Activated T-cell treated with anti-CD3 and anti-CD28 coated beads for 48 hours (primary cell): ENCODE results near the gene RALGDS.

Experiments used
- DNase-seq: peaks from one replicate; pipeline ENCODE4 v3.0.0-alpha.2; 2020; ENCODE audit warnings: low read depth

The RALGDS gene

DNA sequence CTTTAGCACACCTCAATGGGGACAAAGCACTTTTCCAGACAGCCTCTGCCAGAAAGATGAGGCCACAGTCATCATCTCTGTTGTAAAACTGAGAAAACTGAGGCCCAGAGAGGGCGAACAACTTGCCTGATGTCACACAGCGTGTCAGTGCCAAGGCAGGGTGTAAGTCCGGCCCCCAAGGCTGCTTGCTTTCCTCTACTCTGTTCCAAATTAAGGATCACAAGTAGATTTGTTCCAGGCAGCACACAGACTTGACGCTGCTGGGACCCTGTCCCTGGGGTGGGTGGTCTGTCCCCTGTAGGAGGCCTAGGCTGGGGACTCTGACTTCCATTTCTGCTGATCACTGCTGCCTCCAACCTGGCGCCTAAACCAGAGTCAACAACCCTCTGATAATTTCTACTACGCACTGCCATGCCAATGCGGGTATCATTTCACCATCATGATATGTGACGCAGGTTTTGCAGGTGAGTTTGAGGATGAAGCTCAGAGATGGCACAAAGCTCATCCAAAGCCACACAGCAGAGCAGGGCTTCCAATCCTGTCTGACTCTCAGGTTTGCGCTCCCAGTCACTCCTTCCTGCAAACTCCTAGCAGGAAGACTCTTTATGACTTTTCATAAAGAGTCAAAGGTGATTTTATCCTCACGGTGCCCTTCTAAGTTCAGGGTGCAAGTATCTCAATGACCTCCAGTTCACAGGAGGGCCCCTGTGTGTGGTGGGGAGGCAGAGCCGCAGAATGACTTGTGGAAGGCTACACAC lies 13.5 kb upstream of the RALGDS start:
- DNase-seq, result no peak

DNA sequence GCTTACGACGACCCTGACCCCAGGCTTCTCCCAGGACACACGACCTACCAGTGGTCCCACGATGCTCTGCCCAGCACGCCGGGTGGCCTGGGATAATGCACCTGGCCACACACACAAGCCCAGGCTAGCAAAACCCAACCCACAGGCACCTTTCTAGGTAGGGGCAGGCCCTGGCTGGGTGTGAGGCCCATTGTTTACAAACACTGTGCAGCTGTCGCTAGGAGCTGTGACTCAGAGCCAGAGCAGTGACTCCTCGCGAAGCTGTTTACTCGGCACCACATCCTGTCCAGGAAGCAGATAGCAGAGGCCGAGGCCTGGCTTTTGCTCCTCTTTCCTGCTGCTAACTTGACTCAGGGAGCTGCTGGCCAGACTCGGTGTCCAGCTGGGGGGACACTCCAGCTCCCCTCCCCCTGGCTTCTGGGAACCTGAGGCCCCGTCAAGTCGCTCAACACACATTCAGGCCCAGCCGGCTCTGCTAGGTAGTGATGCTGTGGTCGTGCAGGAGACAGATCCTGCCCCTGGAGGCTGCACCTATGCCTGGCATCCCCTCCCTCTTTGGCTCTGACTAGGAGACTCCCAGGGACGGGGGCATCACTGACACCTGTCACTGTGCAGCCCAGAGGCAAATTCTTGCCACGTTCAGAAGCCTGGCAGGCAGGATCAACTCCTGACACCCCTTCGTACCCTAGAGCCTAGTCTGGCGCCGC lies 12.8 kb upstream of the RALGDS start:
- peak; percentile 80 for DNase-seq

DNA sequence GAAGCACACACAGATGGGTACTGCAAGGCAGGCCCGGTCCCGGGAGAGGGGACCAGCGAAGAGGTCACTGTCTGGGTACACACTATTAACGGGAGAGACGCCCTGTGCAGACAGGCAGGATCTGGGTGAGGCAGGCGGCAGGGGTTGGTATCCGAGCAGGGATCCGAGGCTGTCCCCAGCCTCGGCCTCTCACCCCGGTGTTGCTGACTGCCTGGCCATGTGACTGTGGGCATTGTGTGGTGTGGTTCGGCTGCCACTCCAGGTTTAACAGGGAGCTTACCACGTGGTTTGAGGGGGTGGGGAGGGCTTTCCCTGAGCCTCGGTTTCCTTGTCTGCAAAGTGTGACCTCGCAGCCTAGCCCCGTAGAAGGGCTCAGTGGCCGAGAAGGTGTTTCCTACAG lies 11.1 kb upstream of the RALGDS start:
- no peak for DNase-seq

DNA sequence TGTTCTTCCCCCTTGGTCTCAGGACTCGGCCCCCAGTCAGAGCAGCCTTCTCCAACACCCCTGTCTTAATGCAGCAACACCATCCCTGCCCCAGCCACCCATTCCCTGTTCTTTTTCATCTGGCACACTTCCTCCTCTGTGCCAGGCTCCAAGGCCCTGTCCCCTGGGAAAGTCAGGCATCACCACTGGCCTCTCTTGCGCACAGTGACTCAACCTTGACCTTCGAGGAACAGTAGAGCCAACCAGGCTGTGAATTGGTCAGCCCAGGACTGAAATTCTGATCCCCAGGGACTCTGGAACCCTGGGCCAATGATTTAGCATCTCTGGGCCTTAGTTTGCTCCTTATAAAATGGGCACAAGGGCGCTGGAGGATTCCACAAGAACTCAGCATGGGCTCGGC lies 10.5 kb upstream of the RALGDS start:
- DNase-seq, result no peak

DNA sequence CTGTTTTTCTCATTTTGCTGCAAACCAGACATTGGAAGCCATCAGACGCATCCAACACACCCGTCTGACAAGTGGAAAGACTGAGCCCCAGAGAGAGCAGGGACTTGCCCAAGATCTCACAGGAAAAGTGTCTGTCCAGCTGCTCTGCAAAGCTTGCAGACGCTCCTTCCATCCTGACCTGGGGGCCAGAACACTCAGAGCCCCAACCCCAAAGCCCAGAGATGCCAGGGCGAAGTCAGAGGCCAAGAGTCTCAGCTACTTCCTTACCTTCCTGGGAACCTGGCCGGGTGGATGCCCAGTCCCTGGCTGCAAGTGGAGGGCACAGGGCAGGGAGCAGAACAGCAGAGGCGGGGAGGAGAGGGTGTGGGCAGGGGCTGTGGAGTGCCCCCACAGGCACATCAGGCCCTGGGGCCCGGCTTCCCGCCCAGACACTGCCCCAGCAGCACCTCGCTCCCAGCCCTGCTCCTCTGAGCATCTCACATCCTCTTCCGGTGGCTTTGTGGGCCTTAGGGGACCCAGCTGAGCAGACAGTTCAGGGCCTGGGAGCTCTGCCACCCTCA lies 9.7 kb upstream of the RALGDS start:
- no peak for DNase-seq

DNA sequence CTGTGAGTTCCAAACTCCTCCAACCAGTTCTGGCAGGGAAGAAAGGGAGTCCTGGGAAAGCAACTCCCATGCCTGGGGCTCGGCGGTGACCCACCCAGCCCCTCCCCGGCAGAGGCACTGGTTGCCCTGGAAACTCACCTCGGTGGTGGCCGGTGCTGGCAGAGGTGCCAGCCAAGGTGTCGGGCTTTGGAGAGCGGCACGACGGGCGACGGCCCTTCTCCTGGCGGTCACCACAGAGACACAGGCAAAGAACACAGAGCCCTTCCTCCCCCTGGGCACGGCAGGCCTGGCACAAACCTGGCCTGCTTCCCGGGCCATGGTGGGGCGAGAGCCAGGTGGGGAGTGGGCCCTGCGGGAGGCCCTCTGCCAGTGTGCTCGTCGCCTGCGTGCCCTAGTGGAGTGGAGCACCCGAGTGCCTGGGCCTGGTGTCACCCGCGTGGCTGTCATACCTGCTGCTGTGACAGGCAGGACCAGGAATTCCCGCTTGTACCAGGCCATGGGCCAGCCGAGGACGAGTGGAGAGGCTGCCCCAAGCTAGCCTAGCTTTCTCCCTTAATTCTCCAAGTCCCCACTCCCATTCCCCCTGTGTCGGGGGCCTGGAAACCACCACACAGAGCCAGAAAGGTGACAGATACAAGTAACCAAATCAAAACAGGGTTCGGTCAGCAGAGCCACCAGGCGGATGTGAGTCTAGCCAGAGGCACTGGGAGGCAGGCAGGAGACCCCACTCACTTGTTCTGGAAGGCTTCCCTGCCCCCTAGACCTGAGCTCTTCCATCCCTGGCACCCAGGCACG lies 8.2 kb upstream of the RALGDS start:
- no peak for DNase-seq

DNA sequence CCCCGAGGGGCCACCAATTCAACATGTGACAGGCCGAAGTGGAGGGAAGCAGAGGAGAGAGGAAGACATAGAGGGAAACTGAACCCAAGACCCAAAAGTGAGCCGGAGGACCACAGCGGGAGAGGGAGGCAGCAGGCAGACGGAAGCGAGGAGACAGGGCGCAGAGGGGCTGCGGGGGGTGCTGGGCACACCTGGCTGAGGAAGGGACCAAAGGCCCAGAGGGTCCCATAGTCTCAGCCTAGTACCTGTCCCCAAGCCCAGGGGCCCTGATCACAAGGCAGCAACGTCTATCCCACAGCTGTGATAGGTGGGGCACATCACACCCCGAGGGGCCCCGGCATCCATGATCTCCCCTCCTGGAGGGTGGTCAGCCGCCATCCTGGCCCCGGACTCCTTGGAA lies 7.1 kb upstream of the RALGDS start:
- no peak for DNase-seq

DNA sequence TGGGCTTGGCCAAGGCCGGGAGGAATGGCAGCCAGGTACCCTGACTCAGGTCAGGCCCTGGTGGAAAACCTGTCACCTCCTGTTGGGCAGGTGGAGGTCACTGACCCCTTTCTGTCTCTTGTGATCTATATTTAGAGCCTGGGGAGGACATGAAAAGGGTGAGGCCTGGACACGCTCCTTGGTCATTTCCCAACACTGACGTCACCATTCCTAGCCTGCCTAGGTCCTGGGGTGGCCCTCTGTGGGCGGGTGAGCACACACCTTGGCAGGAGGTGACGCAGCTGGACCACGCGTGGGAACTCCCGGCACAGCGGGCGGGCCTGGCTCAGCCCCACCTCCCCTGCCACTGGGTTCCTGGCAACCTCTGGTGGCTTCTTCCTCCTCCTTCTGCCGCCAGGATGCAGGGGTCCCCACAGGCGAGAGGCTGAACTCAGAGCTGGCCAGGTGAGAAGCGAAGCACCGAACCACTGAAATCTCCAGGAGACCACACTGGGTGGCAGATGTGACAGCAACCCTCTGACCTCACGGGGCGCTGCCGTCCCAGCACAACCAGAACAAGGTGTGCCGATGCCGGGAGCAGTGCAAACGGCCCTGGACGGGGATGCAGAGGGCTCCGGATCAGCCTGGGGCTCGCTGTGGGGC lies 6.4 kb upstream of the RALGDS start:
- no peak for DNase-seq

DNA sequence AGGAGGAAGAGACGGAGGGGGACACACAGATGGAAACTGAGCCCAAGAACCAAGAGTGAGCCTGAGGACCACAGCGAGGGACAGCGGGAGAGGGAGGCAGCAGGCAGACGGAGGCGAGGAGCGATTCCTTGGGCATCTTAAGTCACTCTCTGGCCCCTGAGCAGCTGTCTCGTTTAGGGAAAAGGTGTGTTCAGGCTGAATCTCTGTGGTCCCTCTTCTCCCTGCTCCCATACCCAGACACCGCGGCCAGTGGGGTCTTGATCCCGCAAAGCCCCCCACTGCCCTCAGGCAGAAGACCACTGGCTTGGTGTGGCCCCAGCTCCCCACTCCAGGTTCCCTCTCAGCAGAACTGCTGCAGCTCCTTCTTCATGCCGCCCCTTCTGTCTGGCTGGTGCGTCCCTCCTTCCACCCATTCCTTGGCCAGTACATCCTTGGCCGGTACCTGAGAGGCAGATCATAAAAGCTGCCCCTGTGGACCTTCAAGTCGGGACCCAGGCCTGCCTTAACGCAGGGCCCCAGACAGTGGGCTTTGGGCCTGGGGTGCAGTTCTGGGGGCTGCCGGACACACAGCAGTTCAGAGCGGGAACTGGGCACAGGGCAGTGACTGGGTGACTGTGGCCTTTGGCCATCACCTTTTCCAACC lies 5.8 kb upstream of the RALGDS start:
- DNase-seq, result no peak

DNA sequence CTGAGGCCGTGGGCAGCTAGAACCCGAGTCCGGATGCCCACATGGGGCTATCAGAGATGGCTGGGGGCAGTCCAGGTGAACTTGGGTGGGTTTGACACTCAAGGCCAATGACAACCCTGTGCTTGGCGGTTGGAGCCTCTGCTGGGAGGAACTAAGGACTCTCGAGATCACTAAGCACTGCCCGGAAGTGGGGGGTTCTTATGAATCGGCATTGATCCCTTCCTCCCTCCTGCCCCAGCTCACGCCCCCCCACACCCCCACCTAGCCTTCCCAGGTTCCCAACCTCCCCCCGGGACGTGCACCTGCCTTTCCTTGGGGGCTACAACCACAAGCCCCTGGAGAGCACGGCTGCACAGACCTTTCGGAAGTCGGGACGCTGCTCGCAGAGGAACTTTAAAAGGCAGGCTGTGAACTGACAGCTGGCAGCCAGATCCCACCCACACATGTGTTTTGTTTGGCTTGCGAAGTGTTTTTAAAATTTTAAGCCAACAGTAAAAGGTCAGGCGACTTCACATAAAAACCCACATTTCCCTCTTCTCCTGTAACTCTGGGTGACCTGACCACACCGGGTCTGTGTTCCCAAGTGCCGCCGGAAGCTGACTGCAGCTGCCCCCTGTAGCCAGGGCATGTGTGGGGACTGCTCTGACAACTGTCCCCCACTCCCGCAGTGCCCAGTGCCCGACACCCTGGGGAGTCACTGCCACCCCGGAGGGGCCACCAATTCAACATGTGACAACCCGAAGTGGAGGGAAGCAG lies 5.1 kb upstream of the RALGDS start:
- DNase-seq, result no peak

DNA sequence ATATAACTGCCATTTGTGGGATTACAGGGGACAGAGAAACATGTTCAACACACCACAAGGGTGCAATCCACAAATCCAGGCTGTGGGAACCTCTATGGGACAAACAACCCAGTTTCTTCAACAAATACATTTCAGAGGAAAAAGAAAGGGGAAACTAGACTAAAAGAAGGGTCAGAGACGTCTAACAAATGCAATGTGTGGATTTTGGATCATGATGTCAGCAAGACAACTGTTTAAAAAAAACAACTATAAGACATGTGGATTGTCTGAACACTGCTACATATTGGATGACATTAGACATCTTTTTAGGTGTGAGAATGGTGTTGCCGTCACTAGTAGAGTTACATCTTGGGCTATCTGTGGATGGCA lies 3.9 kb upstream of the RALGDS start:
- DNase-seq, result no peak

DNA sequence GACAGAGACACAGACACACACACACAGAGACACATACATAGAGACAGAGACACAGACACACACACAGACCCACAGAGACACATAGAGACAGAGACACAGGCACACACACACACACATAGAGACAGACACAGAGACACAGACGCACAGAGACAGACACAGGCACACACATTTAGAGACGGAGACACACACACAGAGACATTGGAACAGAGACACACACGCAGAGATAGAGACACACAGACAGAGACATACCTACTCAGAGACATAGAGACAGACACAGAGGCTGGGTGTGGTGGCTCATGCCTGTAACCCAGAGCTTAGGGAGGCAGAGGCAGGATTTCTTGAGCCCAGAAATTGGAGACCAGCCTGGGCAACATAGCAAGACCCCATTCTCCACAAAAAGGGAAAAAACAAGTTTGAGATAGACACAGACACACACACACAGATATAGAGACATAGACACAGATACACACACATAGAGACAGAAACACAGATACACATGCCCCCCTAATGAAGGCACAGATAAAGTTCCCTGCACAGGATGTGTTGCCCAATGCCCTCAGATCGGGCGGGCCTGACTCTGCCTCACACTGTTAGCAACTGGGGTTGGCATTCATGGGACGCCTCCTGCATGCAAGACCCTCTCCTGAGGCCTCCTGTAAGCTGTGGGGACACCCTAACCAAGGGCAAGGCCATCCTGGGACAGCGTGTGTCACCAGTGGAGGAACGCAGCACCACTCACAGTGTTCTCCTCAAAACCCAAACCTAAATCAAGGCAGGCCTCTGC lies 3.3 kb upstream of the RALGDS start:
- DNase-seq, result no peak

DNA sequence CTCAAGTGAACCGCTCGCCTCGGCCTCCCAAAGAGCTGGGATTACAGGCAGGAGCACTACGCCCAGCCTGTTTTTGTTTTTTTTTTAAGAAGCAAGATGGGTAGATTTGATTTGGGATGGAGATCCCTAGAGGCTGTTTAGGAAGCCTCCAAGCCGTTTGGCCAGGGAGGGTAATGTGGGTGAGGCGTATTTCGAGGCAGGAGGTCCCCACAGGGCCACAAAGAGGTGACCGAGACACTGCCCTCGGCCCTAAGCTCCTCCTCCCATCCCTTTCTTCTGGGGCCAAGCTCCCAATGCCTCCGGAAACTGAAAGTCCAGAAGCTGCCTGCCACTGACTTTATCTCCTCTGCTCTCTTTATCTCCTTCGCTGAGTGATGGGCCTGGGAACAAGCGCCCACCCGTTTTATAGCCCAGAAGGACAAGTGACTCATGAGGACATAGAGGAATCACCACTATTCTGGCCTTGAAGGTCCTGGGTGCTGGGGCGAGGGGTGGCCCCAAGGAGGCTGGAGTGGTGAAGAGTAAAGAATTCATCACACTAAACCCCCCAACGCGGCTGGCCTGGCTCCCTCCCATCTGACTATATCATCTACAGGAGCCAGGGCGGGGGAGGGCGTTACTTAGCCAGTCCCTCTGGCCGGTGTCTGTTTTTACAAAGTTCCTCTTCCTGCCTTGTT lies 2.0 kb upstream of the RALGDS start:
- DNase-seq, result no peak

DNA sequence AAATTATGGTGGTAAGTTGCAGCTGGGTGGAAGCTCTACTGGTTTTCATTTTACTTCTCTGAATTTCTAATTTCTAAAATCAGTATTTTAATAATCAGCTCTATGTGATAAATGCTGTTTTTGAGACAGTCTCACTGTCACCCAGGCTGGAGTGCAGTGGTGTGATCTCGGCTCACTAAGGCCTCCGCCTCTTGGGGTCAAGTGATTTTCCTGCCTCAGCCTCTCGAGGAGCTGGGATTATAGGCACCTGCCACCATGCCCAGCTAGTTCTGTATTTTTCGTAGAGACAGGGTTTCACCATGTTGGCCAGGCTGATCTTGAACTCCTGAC lies 1.5 kb upstream of the RALGDS start:
- DNase-seq, result no peak

DNA sequence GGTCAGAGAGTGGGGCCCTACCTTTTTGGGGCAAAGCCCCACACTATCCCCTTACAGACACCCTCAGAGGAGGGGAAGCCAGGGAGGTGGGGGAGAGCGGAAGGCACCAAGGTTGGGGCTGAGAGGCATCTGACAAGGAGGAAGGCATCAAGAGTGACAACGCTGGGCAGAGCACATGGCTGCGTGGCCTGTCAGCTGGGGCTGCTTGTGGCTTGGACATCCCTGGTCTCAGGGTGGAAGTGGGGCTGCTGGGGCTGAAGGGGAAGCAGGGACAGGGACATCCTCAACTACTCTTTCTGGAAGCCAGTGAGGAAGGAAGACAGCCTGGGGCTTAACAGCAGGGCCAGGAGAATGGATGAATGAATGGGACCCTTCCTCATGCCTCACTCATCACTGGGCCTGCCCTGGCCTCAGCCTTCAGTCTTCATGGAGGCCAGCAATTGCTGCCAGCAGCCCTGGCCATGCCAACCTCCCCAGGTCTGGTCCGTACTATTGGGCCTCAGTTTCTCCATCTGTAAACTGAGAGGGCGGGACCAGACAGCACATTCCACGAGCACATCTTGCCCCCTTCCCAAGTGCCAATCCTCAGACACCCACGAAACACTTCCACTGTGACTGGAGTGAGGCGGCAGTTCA lies 993 bp upstream of the RALGDS start:
- no peak for DNase-seq

DNA sequence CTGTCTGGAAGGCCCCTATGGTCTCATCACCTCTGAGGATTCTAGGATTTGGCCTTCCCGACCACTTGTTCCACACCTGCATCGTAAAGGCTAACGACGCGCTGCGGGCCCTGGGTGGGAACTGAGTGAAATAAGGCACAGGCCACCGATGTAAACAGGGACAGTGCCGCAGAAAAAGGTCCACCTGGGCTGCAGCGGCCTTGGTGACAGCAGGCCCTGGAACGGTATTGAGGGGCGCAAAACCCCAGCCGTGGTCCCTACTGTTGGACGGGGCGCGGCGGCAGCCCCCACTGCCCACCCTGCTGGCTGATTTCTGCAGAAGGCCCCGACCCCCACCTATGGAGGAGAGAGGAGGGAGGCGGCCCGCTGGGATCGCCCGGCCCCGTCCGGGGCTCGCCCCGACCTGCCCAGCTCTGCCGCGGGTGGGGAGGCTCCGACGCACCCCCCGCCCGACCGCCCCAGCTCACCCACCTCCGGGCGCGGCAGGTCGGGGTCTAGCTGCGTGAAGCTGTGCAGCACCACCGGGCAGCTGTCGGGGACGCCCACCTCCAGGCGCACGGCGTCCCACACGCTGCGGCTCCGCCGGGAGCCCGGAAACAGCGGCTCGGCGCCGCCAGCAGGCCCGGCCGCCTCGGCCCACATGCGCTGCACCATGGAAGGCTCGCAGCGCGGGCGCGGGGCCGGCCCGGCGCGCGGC lies 391 bp downstream of the RALGDS start:
- DNase-seq, result no peak

DNA sequence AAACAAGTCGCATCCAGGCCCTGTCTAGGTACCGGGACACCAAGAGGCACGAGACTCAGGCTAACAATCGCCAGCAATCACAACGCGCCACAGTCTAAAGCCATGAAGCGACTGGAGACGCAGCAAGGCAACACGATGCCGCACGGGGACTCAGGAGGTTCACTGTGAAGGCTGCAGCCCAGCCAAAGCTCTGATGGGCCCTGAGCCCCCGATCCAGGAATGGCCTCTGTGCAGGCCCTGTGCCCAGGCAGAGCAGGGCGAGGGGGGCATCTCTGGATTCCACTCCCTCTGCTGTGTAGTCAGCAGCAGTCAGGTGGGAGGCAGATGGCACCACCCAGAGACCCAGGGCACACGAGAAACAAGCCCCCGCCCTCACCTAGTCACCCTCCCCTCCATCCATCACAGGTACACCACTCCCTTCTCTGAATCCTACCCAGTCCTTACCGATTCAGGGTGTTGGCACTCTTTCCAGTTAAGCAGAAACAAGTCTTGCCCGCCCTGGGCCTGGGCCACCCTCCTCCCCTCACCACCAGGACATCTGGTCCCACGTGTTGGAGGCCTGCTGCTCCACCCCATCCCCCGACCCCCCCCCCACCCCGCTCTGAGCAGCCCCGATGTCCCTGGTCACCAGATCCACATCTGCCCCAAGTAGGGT lies 1.1 kb downstream of the RALGDS start:
- DNase-seq, result no peak
